Endothelial cell of umbilical vein (primary cell): ENCODE results near the gene THOP1. TPM values are rescaled to one million over a fixed set of nuclear protein-coding genes. Genes with fewer than 3 reads are reported as not detected.

ENCODE experiments used
- BruUV-seq: library from RNA; stranded (reverse); fragments of 400-500 nt; replicated peaks from 2 replicates; lab custom pipeline; 2021; lab: Mats Ljungman, UMichigan
- CTCF ChIA-PET: fragments of 300-600, 350-600 bp; sonication (Branson Sonifier 250); formaldehyde crosslinking; loops from one replicate; lab custom pipeline; 2021; ENCODE audit warnings: antibody characterized with exemption, inconsistent platforms; lab: Charles Lee
- POLR2A ChIA-PET: fragments of 300-600, 350-600 bp; sonication (Branson Sonifier 250); formaldehyde crosslinking; loops from one replicate; lab custom pipeline; 2021; ENCODE audit warnings: antibody characterized with exemption, inconsistent platforms; lab: Charles Lee
- DNase-seq: peaks from one replicate; pipeline ENCODE4 v3.0.0-alpha.2; 2011; ENCODE audit warnings: low read depth, low spot score
- FAIRE-seq: peaks from 2 replicates; lab custom pipeline; 2011; peaks lifted over from hg19 to GRCh38; lab: Jason Lieb, UNC
- H2AFZ ChIP-seq: 2 replicates; pipeline ENCODE4 v1.6.0; 2012; ENCODE audit warnings: low read depth, low read length, control low read depth, inconsistent platforms
- H3K27ac ChIP-seq: 2 replicates; pipeline ENCODE4 v1.5.1; 2011; ENCODE audit warnings: low read depth, mild to moderate bottlenecking, control low read depth, low read length, moderate library complexity; ENCODE audit not compliant: insufficient read depth
- H3K27me3 ChIP-seq, 2 experiments: 2 replicates each; pipeline versions ENCODE4 v1.6.0 to v1.6.1; 2011; ENCODE audit warnings: low read length in 2 of 2, mixed read lengths in 1 of 2; ENCODE audit not compliant: control insufficient read depth in 2 of 2, insufficient read depth in 2 of 2
- H3K36me3 ChIP-seq, 2 experiments: 2 replicates in 1 of 2; 3 replicates in 1 of 2; pipeline ENCODE4 v1.5.1; 2011; ENCODE audit warnings: low read length in 2 of 2, mild to moderate bottlenecking in 1 of 2, moderate library complexity in 1 of 2; ENCODE audit not compliant: control insufficient read depth in 2 of 2, insufficient read depth in 2 of 2; ENCODE audit errors: extremely low read depth in 1 of 2
- H3K4me1 ChIP-seq: 3 replicates; pipeline ENCODE4 v1.5.1; 2011; ENCODE audit warnings: mild to moderate bottlenecking, low read length; ENCODE audit not compliant: control insufficient read depth, insufficient read depth; ENCODE audit errors: extremely low read depth
- H3K4me2 ChIP-seq: 2 replicates; pipeline ENCODE4 v1.6.1; 2011; ENCODE audit warnings: low read length, control low read depth, mixed read lengths; ENCODE audit not compliant: insufficient read depth
- H3K4me3 ChIP-seq, 3 experiments: fragments of 200-600 bp in 1 of 3; sonication (generic), shearing (Covaris generic) in 1 of 3; replicated peaks in 1 of 3; 2 replicates each; pipeline ENCODE4 v1.5.1; 2011 to 2016; ENCODE audit warnings: control low read depth in 3 of 3, low read length in 3 of 3, mild to moderate bottlenecking in 2 of 3, inconsistent platforms in 1 of 3, low read depth in 1 of 3, moderate library complexity in 1 of 3; ENCODE audit not compliant: insufficient read depth in 1 of 3
- H3K79me2 ChIP-seq: 2 replicates; pipeline ENCODE4 v1.6.0; 2012; ENCODE audit warnings: low read length, inconsistent platforms; ENCODE audit not compliant: control insufficient read depth, insufficient read depth
- H3K9ac ChIP-seq: replicated peaks from 2 replicates; pipeline ENCODE3; 2011; ENCODE audit warnings: low read length, control low read depth; ENCODE audit not compliant: insufficient read depth; ENCODE audit errors: extremely low read depth
- H3K9me1 ChIP-seq: replicated peaks from 3 replicates; pipeline ENCODE4 v1.6.0; 2011; ENCODE audit warnings: mild to moderate bottlenecking, low read length; ENCODE audit not compliant: control insufficient read depth, insufficient read depth; ENCODE audit errors: extremely low read depth
- H3K9me3 ChIP-seq: replicated peaks from 2 replicates; pipeline ENCODE4 v1.5.1; 2012; ENCODE audit warnings: low read length, inconsistent platforms; ENCODE audit not compliant: control insufficient read depth, insufficient read depth
- H4K20me1 ChIP-seq: replicated peaks from 2 replicates; pipeline ENCODE3; 2011; ENCODE audit warnings: mild to moderate bottlenecking, low read length; ENCODE audit not compliant: control insufficient read depth, insufficient read depth; ENCODE audit errors: extremely low read depth
- EZH2 ChIP-seq: IDR thresholded peaks from 2 replicates; pipeline ENCODE4 v1.6.1; 2012; ENCODE audit warnings: borderline replicate concordance, low read depth, mild to moderate bottlenecking, moderate library complexity, low read length, inconsistent platforms; ENCODE audit not compliant: severe bottlenecking
- JUN ChIP-seq: IDR thresholded peaks from 2 replicates; pipeline ENCODE4 v1.6.1; 2011; ENCODE audit warnings: borderline replicate concordance, low read depth; ENCODE audit not compliant: insufficient read length, insufficient read depth
- dilution Hi-C: fragments of 300-500 bp; cut with MboI; formaldehyde crosslinking; loops from one replicate; pipeline ENCODE4 v1.15.0; 2019; ENCODE audit warnings: low sequenced_read_pairs; ENCODE audit not compliant: extremely low pct_ligation_motif_present
- intact Hi-C: fragments of 100-400 bp; cut with micrococcal nuclease; formaldehyde crosslinking; loops from one replicate; pipeline ENCODE4 v1.10.0; 2022
- polyA plus RNA-seq, 4 experiments: library from polyadenylated mRNA; depleted of rRNA in 3 of 4; stranded (reverse) in 3 of 4; unstranded in 1 of 4; fragments of >200 nt; gene quantifications; 2 replicates each; pipeline versions ENCODE4 v1.2.1 to v1.2.3, GENCODE V29; 2011 to 2012; ENCODE audit warnings: missing spikeins in 1 of 4
- total RNA-seq: library from RNA; stranded (reverse); gene quantifications from 2 replicates; pipeline ENCODE4 v1.2.3, GENCODE V29; 2021

Gene THOP1
- total and polyA plus RNA-seq, 2 donors (not counting 3 experiments of a cell fraction or from before 2014, with no cell fraction given), result 88.0 to 115 TPM

- intact Hi-C loops, result no loop called here
- H3K9me1 ChIP-seq, result no peaks in the 10 kb centered on the region
- ChIA-PET POLR2A (no interaction called here), CTCF (interaction anchor here (1.4 kb wide), 1 partner anchor 13 kb away, joined by 4 read pairs; no protein-coding TSS in a partner anchor)
- DNase-seq (no peak), FAIRE-seq (no peak)
- no TSS peak for BruUV-seq
- H3K9ac ChIP-seq, result no peak overlapping the region
- no peaks in the 10 kb centered on the region for H3K9me3 ChIP-seq
- dilution Hi-C loops, result no loop called here
- no peaks in the 10 kb centered on the region for H3K79me2 ChIP-seq
- no peak overlapping the region for H3K4me2 ChIP-seq
- no peak overlapping the region for H3K27ac ChIP-seq
- H4K20me1 ChIP-seq, result no peaks in the 10 kb centered on the region
- H3K27me3 ChIP-seq, result no peaks in the 10 kb centered on the region
- no peak overlapping the region for H2AFZ ChIP-seq
- H3K4me3 ChIP-seq, result no peak overlapping the region
- no peaks in the 10 kb centered on the region for H3K4me1 ChIP-seq
- TF ChIP-seq EZH2, result no peak
- peaks cover 6 to 45% of the 10 kb centered on the region in 2 experiments for H3K36me3 ChIP-seq
Observed at GRCh38 chr19:2762783-2763496, 22.4 kb upstream of the THOP1 start.

GRCh38 chr19:2763687-2764086, 21.6 kb upstream of the THOP1 start:
- ChIA-PET POLR2A (no interaction called here), CTCF (no interaction called here)
- no peaks in the 10 kb centered on the region for H3K9me1 ChIP-seq
- BruUV-seq, result no TSS peak
- no peaks in the 10 kb centered on the region for H3K9me3 ChIP-seq
- H3K36me3 ChIP-seq, result peaks cover 6 to 48% of the 10 kb centered on the region in 2 experiments
- H3K79me2 ChIP-seq, result no peaks in the 10 kb centered on the region
- H3K27ac ChIP-seq, result no peak overlapping the region
- H3K9ac ChIP-seq, result no peak overlapping the region
- no peak for DNase-seq
- H3K4me2 ChIP-seq, result no peak overlapping the region
- TF ChIP-seq JUN, result no peak
- H4K20me1 ChIP-seq, result no peaks in the 10 kb centered on the region
- no peaks in the 10 kb centered on the region for H3K4me1 ChIP-seq
- FAIRE-seq, result no peak
- no peak overlapping the region for H2AFZ ChIP-seq
- dilution Hi-C loops (no loop called here), intact Hi-C loops (no loop called here)
- no peak overlapping the region for H3K4me3 ChIP-seq
- H3K27me3 ChIP-seq, result no peaks in the 10 kb centered on the region
